ENCODE results near the gene RAB6B. TPM values are rescaled to one million over a fixed set of nuclear protein-coding genes. Genes with fewer than 3 reads are reported as not detected.

Gene RAB6B
- total and polyA plus RNA-seq, 2 experiments from 2014 or later, result 1.2 to 3.9 TPM

DNA sequence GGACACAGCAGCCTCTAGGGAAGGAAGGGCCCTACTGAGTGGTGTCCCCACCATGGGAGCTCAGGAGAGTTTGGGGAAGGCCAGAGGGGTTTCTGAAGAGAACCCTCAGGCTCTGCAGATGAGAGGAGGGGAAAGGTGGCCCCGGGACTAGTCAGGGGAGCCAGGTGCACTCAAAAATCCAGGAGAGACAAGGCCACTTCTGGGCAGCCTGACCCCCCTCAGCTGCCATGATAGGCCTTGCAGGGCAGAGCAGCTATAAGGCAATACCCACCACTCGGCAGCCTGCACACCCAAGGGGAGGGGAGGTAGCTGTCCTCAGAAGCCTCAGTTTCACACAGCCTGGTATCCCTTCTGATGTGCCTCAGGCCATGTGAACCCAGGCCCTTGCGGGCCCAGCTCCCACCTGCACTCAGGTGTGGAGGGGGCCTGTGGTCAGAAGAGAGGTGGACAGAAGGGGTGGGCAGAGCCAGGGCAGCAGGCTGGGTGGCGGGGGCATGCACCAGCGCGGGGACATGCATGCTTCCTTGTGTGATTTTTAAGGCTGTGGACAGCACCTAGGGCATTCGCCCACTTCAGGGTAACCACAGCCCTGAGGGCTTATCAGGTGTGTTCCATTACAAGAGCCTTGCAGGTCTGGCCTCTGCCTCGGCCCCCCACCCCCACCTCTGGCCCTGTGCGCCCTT, 55.5 kb downstream of the RAB6B start (continued):
- TF ChIP-seq, protein P1, sequence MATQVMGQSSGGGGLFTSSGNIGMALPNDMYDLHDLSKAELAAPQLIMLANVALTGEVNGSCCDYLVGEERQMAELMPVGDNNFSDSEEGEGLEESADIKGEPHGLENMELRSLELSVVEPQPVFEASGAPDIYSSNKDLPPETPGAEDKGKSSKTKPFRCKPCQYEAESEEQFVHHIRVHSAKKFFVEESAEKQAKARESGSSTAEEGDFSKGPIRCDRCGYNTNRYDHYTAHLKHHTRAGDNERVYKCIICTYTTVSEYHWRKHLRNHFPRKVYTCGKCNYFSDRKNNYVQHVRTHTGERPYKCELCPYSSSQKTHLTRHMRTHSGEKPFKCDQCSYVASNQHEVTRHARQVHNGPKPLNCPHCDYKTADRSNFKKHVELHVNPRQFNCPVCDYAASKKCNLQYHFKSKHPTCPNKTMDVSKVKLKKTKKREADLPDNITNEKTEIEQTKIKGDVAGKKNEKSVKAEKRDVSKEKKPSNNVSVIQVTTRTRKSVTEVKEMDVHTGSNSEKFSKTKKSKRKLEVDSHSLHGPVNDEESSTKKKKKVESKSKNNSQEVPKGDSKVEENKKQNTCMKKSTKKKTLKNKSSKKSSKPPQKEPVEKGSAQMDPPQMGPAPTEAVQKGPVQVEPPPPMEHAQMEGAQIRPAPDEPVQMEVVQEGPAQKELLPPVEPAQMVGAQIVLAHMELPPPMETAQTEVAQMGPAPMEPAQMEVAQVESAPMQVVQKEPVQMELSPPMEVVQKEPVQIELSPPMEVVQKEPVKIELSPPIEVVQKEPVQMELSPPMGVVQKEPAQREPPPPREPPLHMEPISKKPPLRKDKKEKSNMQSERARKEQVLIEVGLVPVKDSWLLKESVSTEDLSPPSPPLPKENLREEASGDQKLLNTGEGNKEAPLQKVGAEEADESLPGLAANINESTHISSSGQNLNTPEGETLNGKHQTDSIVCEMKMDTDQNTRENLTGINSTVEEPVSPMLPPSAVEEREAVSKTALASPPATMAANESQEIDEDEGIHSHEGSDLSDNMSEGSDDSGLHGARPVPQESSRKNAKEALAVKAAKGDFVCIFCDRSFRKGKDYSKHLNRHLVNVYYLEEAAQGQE (IDR thresholded peaks at IDR 0.05; ENCODE audit: unreplicated experiment), result no peak
- TF ChIP-seq EZH2phosphoT487 (IDR thresholded peaks at IDR 0.05; ENCODE audit: unreplicated experiment), result no peak
- TF ChIP-seq NANOG (IDR thresholded peaks at IDR 0.05; ENCODE audit: borderline replicate concordance), result no peak
- TF ChIP-seq EZH2 (IDR thresholded peaks at IDR 0.05; ENCODE audit: low read depth, unreplicated experiment), result no peak
- TF ChIP-seq, protein P2, sequence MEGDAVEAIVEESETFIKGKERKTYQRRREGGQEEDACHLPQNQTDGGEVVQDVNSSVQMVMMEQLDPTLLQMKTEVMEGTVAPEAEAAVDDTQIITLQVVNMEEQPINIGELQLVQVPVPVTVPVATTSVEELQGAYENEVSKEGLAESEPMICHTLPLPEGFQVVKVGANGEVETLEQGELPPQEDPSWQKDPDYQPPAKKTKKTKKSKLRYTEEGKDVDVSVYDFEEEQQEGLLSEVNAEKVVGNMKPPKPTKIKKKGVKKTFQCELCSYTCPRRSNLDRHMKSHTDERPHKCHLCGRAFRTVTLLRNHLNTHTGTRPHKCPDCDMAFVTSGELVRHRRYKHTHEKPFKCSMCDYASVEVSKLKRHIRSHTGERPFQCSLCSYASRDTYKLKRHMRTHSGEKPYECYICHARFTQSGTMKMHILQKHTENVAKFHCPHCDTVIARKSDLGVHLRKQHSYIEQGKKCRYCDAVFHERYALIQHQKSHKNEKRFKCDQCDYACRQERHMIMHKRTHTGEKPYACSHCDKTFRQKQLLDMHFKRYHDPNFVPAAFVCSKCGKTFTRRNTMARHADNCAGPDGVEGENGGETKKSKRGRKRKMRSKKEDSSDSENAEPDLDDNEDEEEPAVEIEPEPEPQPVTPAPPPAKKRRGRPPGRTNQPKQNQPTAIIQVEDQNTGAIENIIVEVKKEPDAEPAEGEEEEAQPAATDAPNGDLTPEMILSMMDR (conservative IDR thresholded peaks at IDR 0.05; ENCODE audit: low read depth in 2 of 2), result no peak
- no peak for TF ChIP-seq ZNF114 (CRISPR knock-in tag; IDR thresholded peaks at IDR 0.05)
- TF ChIP-seq STAT1 (IDR thresholded peaks at IDR 0.05; ENCODE audit: unreplicated experiment), result no peak

DNA sequence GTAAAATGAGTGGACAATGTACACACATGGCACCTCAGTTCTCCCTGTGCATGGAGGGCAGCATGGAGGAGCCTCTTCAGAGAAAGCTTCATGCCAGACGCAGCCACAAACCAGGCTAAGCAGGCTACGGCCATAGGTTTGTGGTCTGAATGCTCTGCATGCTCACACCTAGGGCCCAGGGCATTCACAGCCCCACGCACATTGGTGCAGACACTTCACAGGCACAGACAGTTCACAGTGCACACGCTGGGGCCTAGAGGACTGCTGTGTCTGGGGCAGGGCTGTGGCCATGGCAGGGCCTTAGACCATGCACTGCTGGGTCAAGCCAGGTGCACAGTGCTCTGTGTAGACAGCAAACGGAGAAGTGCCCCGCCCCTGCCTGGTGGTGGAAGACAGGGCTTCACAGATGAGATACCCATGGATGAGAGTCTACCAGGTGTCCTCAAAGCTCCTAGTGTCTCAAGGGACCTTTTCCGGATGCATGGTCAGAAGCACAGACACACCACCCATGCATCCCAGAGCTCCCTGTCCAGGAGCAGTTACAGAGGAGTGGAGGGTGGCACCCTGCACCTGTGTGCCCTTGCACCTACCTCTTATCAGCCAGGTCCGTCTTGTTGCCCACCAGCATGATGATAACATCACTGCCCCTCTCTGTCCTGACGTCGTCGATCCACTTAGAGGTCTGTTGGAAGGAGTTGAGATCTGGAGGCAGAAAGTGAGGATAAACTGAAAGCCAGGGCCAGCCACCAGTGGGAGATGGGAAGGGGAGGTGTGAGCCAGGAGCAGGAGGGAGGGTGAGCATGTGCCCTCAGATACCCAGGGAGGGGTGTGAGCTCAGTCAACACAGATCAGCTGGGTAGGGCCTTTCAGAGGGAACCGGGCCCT, 56.5 kb downstream of the RAB6B start:
- no peaks in the 10 kb centered on the region for H4K20me1 ChIP-seq (replicated peaks; ENCODE audit: insufficient read depth)
- no peak overlapping the region for H3K4me3 ChIP-seq
- no peaks in the 10 kb centered on the region for H3K9me2 ChIP-seq (ENCODE audit: insufficient read depth)
- ATAC-seq, result no peak
- Mint-ChIP-seq H3K4me3 (no peak overlapping the region), H3K4me1 (no peaks in the 10 kb centered on the region), H3K27me3 (ENCODE audit: insufficient read depth, low read depth, poor library complexity) (peaks cover 12% of the 10 kb centered on the region), H3K9me3 (no peaks in the 10 kb centered on the region), H3K27ac (no peak overlapping the region), H3K36me3 (ENCODE audit: low read depth) (no peaks in the 10 kb centered on the region; the same call in 2 of the 3 replicates)
- H3K36me3 ChIP-seq (ENCODE audit: insufficient read depth), result no peaks in the 10 kb centered on the region
- H3K79me2 ChIP-seq (replicated peaks; ENCODE audit: insufficient read depth), result no peaks in the 10 kb centered on the region
- H3K4me1 ChIP-seq (ENCODE audit: insufficient read depth), result no peaks in the 10 kb centered on the region
- no peaks in the 10 kb centered on the region for H3K27me3 ChIP-seq (ENCODE audit: insufficient read depth)
- H2AFZ ChIP-seq, result no peak overlapping the region
- no peak overlapping the region for H3K27ac ChIP-seq (ENCODE audit: low read depth)
- H3K4me2 ChIP-seq, result no peak overlapping the region
- H3F3A ChIP-seq (replicated peaks; ENCODE audit: low read depth), result no peaks in the 10 kb centered on the region
- no peak for DNase-seq (ENCODE audit: low spot score)
- TF ChIP-seq, protein P3, sequence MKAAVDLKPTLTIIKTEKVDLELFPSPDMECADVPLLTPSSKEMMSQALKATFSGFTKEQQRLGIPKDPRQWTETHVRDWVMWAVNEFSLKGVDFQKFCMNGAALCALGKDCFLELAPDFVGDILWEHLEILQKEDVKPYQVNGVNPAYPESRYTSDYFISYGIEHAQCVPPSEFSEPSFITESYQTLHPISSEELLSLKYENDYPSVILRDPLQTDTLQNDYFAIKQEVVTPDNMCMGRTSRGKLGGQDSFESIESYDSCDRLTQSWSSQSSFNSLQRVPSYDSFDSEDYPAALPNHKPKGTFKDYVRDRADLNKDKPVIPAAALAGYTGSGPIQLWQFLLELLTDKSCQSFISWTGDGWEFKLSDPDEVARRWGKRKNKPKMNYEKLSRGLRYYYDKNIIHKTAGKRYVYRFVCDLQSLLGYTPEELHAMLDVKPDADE (IDR thresholded peaks at IDR 0.05), result no peak
- TF ChIP-seq ZNF114 (CRISPR knock-in tag; IDR thresholded peaks at IDR 0.05) (no peak), STAT1 (IDR thresholded peaks at IDR 0.05; ENCODE audit: unreplicated experiment) (no peak), EZH2 (IDR thresholded peaks at IDR 0.05; ENCODE audit: low read depth, unreplicated experiment) (no peak), EZH2phosphoT487 (IDR thresholded peaks at IDR 0.05; ENCODE audit: unreplicated experiment) (no peak)
- TF ChIP-seq, protein P4, sequence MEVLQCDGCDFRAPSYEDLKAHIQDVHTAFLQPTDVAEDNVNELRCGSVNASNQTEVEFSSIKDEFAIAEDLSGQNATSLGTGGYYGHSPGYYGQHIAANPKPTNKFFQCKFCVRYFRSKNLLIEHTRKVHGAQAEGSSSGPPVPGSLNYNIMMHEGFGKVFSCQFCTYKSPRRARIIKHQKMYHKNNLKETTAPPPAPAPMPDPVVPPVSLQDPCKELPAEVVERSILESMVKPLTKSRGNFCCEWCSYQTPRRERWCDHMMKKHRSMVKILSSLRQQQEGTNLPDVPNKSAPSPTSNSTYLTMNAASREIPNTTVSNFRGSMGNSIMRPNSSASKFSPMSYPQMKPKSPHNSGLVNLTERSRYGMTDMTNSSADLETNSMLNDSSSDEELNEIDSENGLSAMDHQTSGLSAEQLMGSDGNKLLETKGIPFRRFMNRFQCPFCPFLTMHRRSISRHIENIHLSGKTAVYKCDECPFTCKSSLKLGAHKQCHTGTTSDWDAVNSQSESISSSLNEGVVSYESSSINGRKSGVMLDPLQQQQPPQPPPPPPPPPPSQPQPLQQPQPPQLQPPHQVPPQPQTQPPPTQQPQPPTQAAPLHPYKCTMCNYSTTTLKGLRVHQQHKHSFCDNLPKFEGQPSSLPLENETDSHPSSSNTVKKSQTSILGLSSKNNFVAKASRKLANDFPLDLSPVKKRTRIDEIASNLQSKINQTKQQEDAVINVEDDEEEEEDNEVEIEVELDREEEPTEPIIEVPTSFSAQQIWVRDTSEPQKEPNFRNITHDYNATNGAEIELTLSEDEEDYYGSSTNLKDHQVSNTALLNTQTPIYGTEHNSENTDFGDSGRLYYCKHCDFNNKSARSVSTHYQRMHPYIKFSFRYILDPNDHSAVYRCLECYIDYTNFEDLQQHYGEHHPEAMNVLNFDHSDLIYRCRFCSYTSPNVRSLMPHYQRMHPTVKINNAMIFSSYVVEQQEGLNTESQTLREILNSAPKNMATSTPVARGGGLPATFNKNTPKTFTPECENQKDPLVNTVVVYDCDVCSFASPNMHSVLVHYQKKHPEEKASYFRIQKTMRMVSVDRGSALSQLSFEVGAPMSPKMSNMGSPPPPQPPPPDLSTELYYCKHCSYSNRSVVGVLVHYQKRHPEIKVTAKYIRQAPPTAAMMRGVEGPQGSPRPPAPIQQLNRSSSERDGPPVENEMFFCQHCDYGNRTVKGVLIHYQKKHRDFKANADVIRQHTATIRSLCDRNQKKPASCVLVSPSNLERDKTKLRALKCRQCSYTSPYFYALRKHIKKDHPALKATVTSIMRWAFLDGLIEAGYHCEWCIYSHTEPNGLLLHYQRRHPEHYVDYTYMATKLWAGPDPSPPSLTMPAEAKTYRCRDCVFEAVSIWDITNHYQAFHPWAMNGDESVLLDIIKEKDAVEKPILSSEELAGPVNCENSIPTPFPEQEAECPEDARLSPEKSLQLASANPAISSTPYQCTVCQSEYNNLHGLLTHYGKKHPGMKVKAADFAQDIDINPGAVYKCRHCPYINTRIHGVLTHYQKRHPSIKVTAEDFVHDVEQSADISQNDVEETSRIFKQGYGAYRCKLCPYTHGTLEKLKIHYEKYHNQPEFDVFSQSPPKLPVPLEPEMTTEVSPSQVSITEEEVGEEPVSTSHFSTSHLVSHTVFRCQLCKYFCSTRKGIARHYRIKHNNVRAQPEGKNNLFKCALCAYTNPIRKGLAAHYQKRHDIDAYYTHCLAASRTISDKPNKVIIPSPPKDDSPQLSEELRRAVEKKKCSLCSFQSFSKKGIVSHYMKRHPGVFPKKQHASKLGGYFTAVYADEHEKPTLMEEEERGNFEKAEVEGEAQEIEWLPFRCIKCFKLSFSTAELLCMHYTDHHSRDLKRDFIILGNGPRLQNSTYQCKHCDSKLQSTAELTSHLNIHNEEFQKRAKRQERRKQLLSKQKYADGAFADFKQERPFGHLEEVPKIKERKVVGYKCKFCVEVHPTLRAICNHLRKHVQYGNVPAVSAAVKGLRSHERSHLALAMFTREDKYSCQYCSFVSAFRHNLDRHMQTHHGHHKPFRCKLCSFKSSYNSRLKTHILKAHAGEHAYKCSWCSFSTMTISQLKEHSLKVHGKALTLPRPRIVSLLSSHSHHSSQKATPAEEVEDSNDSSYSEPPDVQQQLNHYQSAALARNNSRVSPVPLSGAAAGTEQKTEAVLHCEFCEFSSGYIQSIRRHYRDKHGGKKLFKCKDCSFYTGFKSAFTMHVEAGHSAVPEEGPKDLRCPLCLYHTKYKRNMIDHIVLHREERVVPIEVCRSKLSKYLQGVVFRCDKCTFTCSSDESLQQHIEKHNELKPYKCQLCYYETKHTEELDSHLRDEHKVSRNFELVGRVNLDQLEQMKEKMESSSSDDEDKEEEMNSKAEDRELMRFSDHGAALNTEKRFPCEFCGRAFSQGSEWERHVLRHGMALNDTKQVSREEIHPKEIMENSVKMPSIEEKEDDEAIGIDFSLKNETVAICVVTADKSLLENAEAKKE (CRISPR knock-in tag; IDR thresholded peaks at IDR 0.05), result no peak
